SU-DHL-6 (cell line): ENCODE data around the gene KRTAP5-3.

Experiments used
- H2AFZ ChIP-seq: fragments of 200-600 bp; sonication (generic); 2 replicates; pipeline ENCODE4 v1.6.1; 2014; ENCODE audit warnings: low read depth, mild to moderate bottlenecking, moderate library complexity, mixed read lengths, antibody characterized with exemption, low read length; ENCODE audit not compliant: severe bottlenecking
- H3F3A ChIP-seq: fragments of 200-600 bp; shearing (Covaris generic); 2 replicates; pipeline ENCODE4 v1.6.0; 2016; ENCODE audit warnings: antibody characterized with exemption, mild to moderate bottlenecking; ENCODE audit not compliant: insufficient read depth
- H3K27ac ChIP-seq: fragments of 200-600 bp; sonication (generic); 2 replicates; pipeline ENCODE4 v1.5.1; 2016; ENCODE audit warnings: low read depth, mild to moderate bottlenecking, low read length, moderate library complexity, mixed read lengths
- H3K27me3 ChIP-seq: fragments of 200-600 bp; sonication (generic), shearing (Covaris generic); 2 replicates; pipeline ENCODE4 v1.6.0; 2014; ENCODE audit warnings: mild to moderate bottlenecking, low read length
- H3K36me3 ChIP-seq: fragments of 200-600 bp; sonication (generic); 2 replicates; pipeline ENCODE4 v1.6.1; 2014; ENCODE audit warnings: mild to moderate bottlenecking, low read length, mixed read lengths
- H3K4me2 ChIP-seq: fragments of 300-600, 200-600 bp; shearing (Covaris generic), sonication (generic); 2 replicates; pipeline ENCODE4 v1.6.0; 2014; ENCODE audit warnings: low read length, low read depth, mild to moderate bottlenecking; ENCODE audit not compliant: poor library complexity, severe bottlenecking
- H3K4me3 ChIP-seq: fragments of 200-600 bp; sonication (generic); 2 replicates; pipeline ENCODE4 v1.5.1; 2014; ENCODE audit warnings: antibody characterized with exemption, low read length, mild to moderate bottlenecking, mixed read lengths; ENCODE audit not compliant: insufficient read depth, poor library complexity, severe bottlenecking
- H3K79me2 ChIP-seq: fragments of 200-600 bp; sonication (generic); 2 replicates; pipeline ENCODE4 v1.6.1; 2014; ENCODE audit warnings: mild to moderate bottlenecking, low read length, moderate library complexity; ENCODE audit not compliant: insufficient read depth
- H3K9ac ChIP-seq: fragments of 200-600 bp; sonication (generic); 2 replicates; pipeline ENCODE4 v1.7.0; 2014; ENCODE audit warnings: mild to moderate bottlenecking, low read length
- H3K9me2 ChIP-seq: fragments of 200-600 bp; sonication (generic); replicated peaks from 2 replicates; pipeline ENCODE4 v1.6.1; 2014; ENCODE audit warnings: low read length; ENCODE audit not compliant: insufficient read depth
- H3K9me3 ChIP-seq: fragments of 200-600 bp; sonication (generic); 2 replicates; pipeline ENCODE4 v1.6.1; 2014; ENCODE audit warnings: low read length, mixed read lengths; ENCODE audit not compliant: insufficient read depth
- H4K20me1 ChIP-seq: fragments of 200-600 bp; sonication (generic); 2 replicates; pipeline ENCODE4 v1.6.1; 2014; ENCODE audit warnings: low read depth, mild to moderate bottlenecking, antibody characterized with exemption, low read length, moderate library complexity, mixed read lengths
- CTCF ChIP-seq: fragments of 200-600 bp; sonication (generic); IDR thresholded peaks from one replicate; pipeline ENCODE4 v1.5.1; 2017; ENCODE audit warnings: antibody characterized with exemption, mild to moderate bottlenecking, low read length, moderate library complexity; ENCODE audit not compliant: insufficient read depth, poor library complexity, severe bottlenecking
- EZH2phosphoT487 ChIP-seq: fragments of 200-600 bp; sonication (generic), shearing (Covaris generic); conservative IDR thresholded peaks from 2 replicates; pipeline ENCODE4 v1.6.1; 2018; ENCODE audit warnings: mild to moderate bottlenecking, antibody characterized with exemption, low read length, moderate library complexity, mixed read lengths

The KRTAP5-3 gene

GRCh38 chr11:1561955-1562354 is 46.3 kb downstream of the KRTAP5-3 start:
- no peaks in the 10 kb centered on the region for H3K9me3 ChIP-seq
- H3K4me2 ChIP-seq = no peak overlapping the region
- TF ChIP-seq EZH2phosphoT487 (no peak), CTCF (no peak)
- H3F3A ChIP-seq = no peaks in the 10 kb centered on the region
- no peak overlapping the region for H3K27ac ChIP-seq
- no peaks in the 10 kb centered on the region for H3K79me2 ChIP-seq
- H3K36me3 ChIP-seq = no peaks in the 10 kb centered on the region
- no peaks in the 10 kb centered on the region for H3K27me3 ChIP-seq
- H2AFZ ChIP-seq = no peak overlapping the region
- H4K20me1 ChIP-seq = no peaks in the 10 kb centered on the region
- H3K9ac ChIP-seq = no peak overlapping the region
- no peaks in the 10 kb centered on the region for H3K9me2 ChIP-seq
- H3K4me3 ChIP-seq = no peak overlapping the region

GRCh38 chr11:1561266-1561665 is 47.0 kb downstream of the KRTAP5-3 start:
- Histone ChIP-seq H3K36me3 (no peaks in the 10 kb centered on the region), H3K9me2 (no peaks in the 10 kb centered on the region), H3K27ac (no peak overlapping the region), H4K20me1 (no peaks in the 10 kb centered on the region), H2AFZ (no peak overlapping the region), H3F3A (no peaks in the 10 kb centered on the region), H3K9me3 (no peaks in the 10 kb centered on the region), H3K79me2 (no peaks in the 10 kb centered on the region), H3K27me3 (no peaks in the 10 kb centered on the region), H3K4me2 (no peak overlapping the region), H3K9ac (no peak overlapping the region), H3K4me3 (no peak overlapping the region)
- TF ChIP-seq CTCF (no peak), EZH2phosphoT487 (no peak)

GRCh38 chr11:1560649-1561251 is 47.5 kb downstream of the KRTAP5-3 start:
- Histone ChIP-seq H3F3A (no peaks in the 10 kb centered on the region), H2AFZ (no peak overlapping the region), H3K36me3 (no peaks in the 10 kb centered on the region), H3K27ac (no peak overlapping the region), H3K27me3 (no peaks in the 10 kb centered on the region), H3K4me2 (no peak overlapping the region), H4K20me1 (no peaks in the 10 kb centered on the region), H3K4me3 (no peak overlapping the region), H3K9me2 (no peaks in the 10 kb centered on the region), H3K9ac (no peak overlapping the region), H3K79me2 (no peaks in the 10 kb centered on the region), H3K9me3 (no peaks in the 10 kb centered on the region)
- TF ChIP-seq CTCF (no peak), EZH2phosphoT487 (no peak)
